DND-41 (cell line): ENCODE data around the gene EP400.

Source experiments
- CTCF ChIP-seq: IDR thresholded peaks from 2 replicates; pipeline ENCODE4 v1.5.1; 2012; ENCODE audit warnings: borderline replicate concordance, low read length, moderate library complexity, mild to moderate bottlenecking; ENCODE audit not compliant: poor library complexity, severe bottlenecking; ENCODE audit errors: extremely low read depth
- EZH2 ChIP-seq: IDR thresholded peaks from 3 replicates; pipeline ENCODE4 v1.6.1; 2012; ENCODE audit warnings: borderline replicate concordance, low read depth, mild to moderate bottlenecking, moderate library complexity, low read length, inconsistent platforms; ENCODE audit not compliant: severe bottlenecking

- TF ChIP-seq EZH2 (no peak), CTCF (no peak)
Measured at GRCh38 chr12:132125736-132126135, 176.0 kb downstream of the EP400 start.
